HepG2 (cell line): Measurements from ENCODE around the gene CDK11B. TPM values are rescaled to one million over a fixed set of nuclear protein-coding genes. Genes with fewer than 3 reads are reported as not detected.

ENCODE experiments used
- GATAD2A ChIP-seq: IDR thresholded peaks from 2 replicates; pipeline ENCODE4 v1.6.1; 2016
- GZF1 ChIP-seq: sonication (generic); formaldehyde crosslinking; IDR thresholded peaks from 2 replicates; pipeline ENCODE4 v1.5.1; 2020; ENCODE audit warnings: mild to moderate bottlenecking, missing genetic modification reagents
- HES4 ChIP-seq: sonication (generic); formaldehyde crosslinking; IDR thresholded peaks from 2 replicates; pipeline ENCODE4 v1.9.0; 2021; ENCODE audit warnings: mild to moderate bottlenecking, missing genetic modification reagents, borderline replicate concordance
- NBN ChIP-seq: fragments of 450-650 bp; conservative IDR thresholded peaks from 2 replicates; pipeline ENCODE4 v1.6.1; 2017
- NFAT5 ChIP-seq: sonication (generic); formaldehyde crosslinking; IDR thresholded peaks from 2 replicates; pipeline ENCODE4 v1.4.0; 2020; ENCODE audit warnings: missing genetic modification reagents
- REST ChIP-seq, 2 experiments: IDR thresholded peaks; 2 replicates each; pipeline ENCODE4 v1.6.1; 2011 to 2012; ENCODE audit warnings: low read length in 2 of 2, borderline replicate concordance in 1 of 2, low read depth in 1 of 2, mild to moderate bottlenecking in 1 of 2, moderate library complexity in 1 of 2
- STAT6 ChIP-seq: sonication (generic); formaldehyde crosslinking; IDR thresholded peaks from 2 replicates; pipeline ENCODE4 v1.4.0; 2020; ENCODE audit warnings: missing genetic modification reagents, mild to moderate bottlenecking, borderline replicate concordance
- TFAP4 ChIP-seq: sonication (generic); IDR thresholded peaks from 2 replicates; pipeline ENCODE4 v1.6.1; 2016; ENCODE audit warnings: low read depth, borderline replicate concordance
- ZFY ChIP-seq: sonication (generic); formaldehyde crosslinking; IDR thresholded peaks from 2 replicates; pipeline ENCODE4 v1.4.0; 2020; ENCODE audit warnings: missing genetic modification reagents
- ZNF766 ChIP-seq: sonication (generic); formaldehyde crosslinking; IDR thresholded peaks from 2 replicates; pipeline ENCODE4 v1.5.0; 2020; ENCODE audit warnings: missing genetic modification reagents, borderline replicate concordance
- polyA plus RNA-seq, 8 experiments: library from polyadenylated mRNA; depleted of rRNA in 3 of 8; stranded (reverse) in 7 of 8; unstranded in 1 of 8; fragments of >200 nt; fragmentation: Illumina TruSeq in 4 of 8; extraction: Trizol in 4 of 8; gene quantifications; 2 replicates each; pipeline versions ENCODE4 v1.2.1 to v1.2.3, GENCODE V29; 2011 to 2016; ENCODE audit warnings: low read depth in 4 of 8, missing spikeins in 1 of 8, mixed read lengths in 1 of 8; ENCODE audit not compliant: insufficient read depth in 1 of 8
- total RNA-seq, 5 experiments: library from RNA; depleted of rRNA; stranded (reverse); fragments of >200 nt; fragmentation: Illumina TruSeq; extraction: Trizol; gene quantifications; 2 replicates each; pipeline ENCODE4 v1.2.3, GENCODE V29; 2016; ENCODE audit warnings: low read depth in 1 of 5

CDK11B gene
- total and polyA plus RNA-seq, 2 of the 13 experiments (the other 11 are each of a cell fraction or from before 2014, with no cell fraction given) = 3.6 to 15.1 TPM

GRCh38 chr1:1623181-1623630 is 35.6 kb downstream of the CDK11B start (continued):
- TF ChIP-seq REST (IDR thresholded peaks at IDR 0.05; ENCODE audit: borderline replicate concordance in 1 of 2, low read depth in 1 of 2, low read length in 2 of 2) (no peak), NBN (no peak), NFAT5 (no peak), STAT6 (no peak), ZFY (CRISPR knock-in tag) (no peak), TFAP4 (no peak), GATAD2A (no peak), HES4 (CRISPR knock-in tag) (no peak), GZF1 (no peak), ZNF766 (CRISPR knock-in tag) (no peak)
